Lower lobe of right lung (tissue), 2 donors: ENCODE data around the gene CMTM8. TPM values are rescaled to one million over a fixed set of nuclear protein-coding genes. Genes with fewer than 3 reads are reported as not detected.

ENCODE experiments used
- ATAC-seq, 2 donors: fragments of 200-7000 bp; cut with Tn5 transposase; one replicate each; pipeline ENCODE4 v1.9.1; 2020 to 2022; ENCODE audit warnings: mild to moderate bottlenecking in 2 of 2, moderate library complexity in 2 of 2
- DNase-seq: peaks from one replicate; pipeline ENCODE4 v3.0.0-alpha.2; 2020
- H3K27ac ChIP-seq: fragments of 200-600 bp; one replicate; pipeline ENCODE4 v1.8.0; 2022
- H3K27me3 ChIP-seq: fragments of 200-600 bp; one replicate; pipeline ENCODE4 v1.8.0; 2022; ENCODE audit warnings: low read depth
- H3K36me3 ChIP-seq: fragments of 200-600 bp; one replicate; pipeline ENCODE4 v1.8.0; 2022; ENCODE audit warnings: mild to moderate bottlenecking
- H3K4me1 ChIP-seq: fragments of 200-600 bp; one replicate; pipeline ENCODE4 v1.8.0; 2022
- H3K4me3 ChIP-seq: fragments of 200-600 bp; one replicate; pipeline ENCODE4 v1.8.0; 2022; ENCODE audit warnings: mild to moderate bottlenecking
- H3K9me3 ChIP-seq: fragments of 200-600 bp; one replicate; pipeline ENCODE4 v1.8.0; 2022
- intact Hi-C: fragments of 100-400 bp; cut with DNase I; formaldehyde crosslinking; loops from one replicate; pipeline ENCODE4 v1.11.0; 2022
- total RNA-seq: library from RNA; stranded (reverse); fragmentation: NEBNext Ultra II Directional; extraction: Animal tissue kit (Norgen Biotek cat#: 25700); gene quantifications from one replicate; pipeline ENCODE4 v1.2.1, GENCODE V29; 2021
- TF ChIP-seq, protein P1 (sequence below): fragments of 200-600 bp; IDR thresholded peaks from one replicate; pipeline ENCODE4 v1.8.0; 2022; ENCODE audit warnings: antibody characterized with exemption, mild to moderate bottlenecking
- donor health status: DM: no; HTN: yes; CAD: no; lungs with severe emphysema.

CMTM8 gene
- total RNA-seq, 1 donor from 2014 or later: 25.6 TPM

DNA sequence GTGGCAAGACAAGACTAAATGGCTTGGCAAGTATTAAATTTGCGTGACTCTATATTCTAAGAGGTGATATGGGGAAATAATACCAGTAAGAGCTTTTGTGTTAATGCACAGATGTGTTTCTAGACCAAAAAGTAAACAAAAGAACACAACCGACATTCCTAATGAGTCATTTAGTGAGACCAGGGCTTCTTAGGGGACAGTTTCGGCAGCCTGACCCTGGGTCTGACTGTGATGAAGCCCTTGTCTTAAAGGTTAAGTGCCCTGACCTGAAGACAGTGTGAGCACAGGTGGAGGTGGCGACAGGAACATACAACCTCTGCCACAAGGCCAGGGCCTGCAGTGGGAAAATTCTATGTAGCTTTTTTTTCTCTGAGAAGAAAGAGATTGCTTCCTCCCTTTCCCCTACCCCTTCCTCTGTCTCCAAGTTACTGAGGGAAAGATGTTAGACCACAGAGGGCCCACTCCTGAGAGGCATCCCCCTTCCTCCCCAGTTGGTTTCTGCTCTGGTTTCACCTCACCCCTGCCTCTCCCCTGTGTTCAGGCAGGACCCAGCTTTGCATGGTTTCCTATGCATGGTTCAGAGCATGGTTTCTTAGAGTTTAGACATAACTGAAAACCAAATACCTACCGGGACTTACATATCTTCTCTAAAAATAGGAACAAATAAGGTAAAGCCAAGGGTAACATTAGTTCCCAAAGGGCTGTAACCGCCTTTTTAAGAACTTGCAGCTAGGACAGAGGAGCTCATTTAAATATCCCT, 128.3 kb downstream of the CMTM8 start:
- Histone ChIP-seq H3K27ac (no peak overlapping the region), H3K36me3 (peaks cover 4% of the 10 kb centered on the region), H3K27me3 (no peaks in the 10 kb centered on the region), H3K4me3 (no peak overlapping the region), H3K9me3 (no peaks in the 10 kb centered on the region), H3K4me1 (no peaks in the 10 kb centered on the region)
- intact Hi-C loops: no loop called here
- ATAC-seq (no peak), DNase-seq (no peak)
- TF ChIP-seq, protein P1, sequence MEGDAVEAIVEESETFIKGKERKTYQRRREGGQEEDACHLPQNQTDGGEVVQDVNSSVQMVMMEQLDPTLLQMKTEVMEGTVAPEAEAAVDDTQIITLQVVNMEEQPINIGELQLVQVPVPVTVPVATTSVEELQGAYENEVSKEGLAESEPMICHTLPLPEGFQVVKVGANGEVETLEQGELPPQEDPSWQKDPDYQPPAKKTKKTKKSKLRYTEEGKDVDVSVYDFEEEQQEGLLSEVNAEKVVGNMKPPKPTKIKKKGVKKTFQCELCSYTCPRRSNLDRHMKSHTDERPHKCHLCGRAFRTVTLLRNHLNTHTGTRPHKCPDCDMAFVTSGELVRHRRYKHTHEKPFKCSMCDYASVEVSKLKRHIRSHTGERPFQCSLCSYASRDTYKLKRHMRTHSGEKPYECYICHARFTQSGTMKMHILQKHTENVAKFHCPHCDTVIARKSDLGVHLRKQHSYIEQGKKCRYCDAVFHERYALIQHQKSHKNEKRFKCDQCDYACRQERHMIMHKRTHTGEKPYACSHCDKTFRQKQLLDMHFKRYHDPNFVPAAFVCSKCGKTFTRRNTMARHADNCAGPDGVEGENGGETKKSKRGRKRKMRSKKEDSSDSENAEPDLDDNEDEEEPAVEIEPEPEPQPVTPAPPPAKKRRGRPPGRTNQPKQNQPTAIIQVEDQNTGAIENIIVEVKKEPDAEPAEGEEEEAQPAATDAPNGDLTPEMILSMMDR: no peak

DNA sequence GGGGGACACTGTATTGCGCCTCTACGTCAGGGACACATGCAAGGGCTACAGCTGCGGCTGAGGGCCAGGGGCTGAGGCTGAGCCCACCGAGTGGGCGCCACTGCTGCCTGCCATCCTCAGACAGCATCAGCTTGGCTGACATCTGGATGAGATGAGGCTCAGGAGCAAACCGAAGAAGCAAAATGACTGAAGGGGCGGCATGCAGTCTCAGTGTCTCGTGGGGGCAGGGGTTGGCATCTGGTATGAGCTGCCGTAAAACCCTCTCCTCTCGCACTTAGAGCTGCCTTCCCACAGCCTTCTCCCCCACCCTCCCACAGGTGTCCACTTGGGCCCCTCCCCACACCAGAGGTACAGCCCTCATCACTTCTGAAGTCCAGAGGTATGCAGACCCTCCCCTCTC, 129.0 kb downstream of the CMTM8 start:
- Histone ChIP-seq H3K9me3 (no peaks in the 10 kb centered on the region), H3K27me3 (no peaks in the 10 kb centered on the region), H3K36me3 (peaks cover 9% of the 10 kb centered on the region), H3K27ac (no peak overlapping the region), H3K4me3 (no peak overlapping the region), H3K4me1 (no peaks in the 10 kb centered on the region)
- TF ChIP-seq, protein P1: no peak
- ATAC-seq (no peak), DNase-seq (no peak)
- intact Hi-C loops: no loop called here

DNA sequence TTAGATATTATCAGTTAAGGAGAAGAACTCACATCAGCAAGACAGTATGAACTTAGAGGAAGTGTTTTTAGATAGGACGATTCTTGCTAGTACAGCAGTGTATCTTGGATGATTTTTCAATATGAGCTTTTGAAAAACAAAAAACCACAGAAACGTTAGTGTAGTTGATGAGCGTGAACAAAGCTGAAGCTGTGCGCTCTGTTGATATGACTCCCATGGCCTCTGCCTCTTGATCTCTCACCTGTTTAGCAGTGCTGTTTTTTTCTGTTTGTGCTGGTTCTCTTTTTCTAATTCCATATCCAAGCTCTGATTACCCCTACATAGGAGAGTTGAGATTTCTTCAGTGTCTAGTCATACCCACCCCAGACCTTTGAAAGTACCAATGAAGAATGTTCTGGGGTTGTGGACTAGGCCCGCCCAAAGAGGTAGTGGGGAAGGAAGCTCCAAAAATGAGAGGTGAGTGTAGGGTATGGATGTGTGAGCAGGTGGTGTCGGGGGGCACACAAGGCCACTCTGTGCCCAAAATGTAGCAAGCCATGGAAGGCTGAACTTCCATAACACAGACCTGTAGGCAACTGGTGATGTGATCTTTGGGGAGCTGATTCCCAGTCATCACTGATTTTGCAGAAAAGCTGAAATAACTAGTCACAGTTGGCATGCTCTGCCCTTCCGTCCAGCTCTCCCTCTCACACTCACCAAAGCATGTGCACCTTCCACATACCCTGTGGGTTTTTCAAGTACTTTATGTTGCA, 133.2 kb downstream of the CMTM8 start:
- no peak for DNase-seq
- Histone ChIP-seq H3K9me3 (no peaks in the 10 kb centered on the region), H3K27ac (no peak overlapping the region), H3K36me3 (peaks cover 9% of the 10 kb centered on the region), H3K4me1 (no peaks in the 10 kb centered on the region), H3K4me3 (no peak overlapping the region), H3K27me3 (no peaks in the 10 kb centered on the region)
- intact Hi-C loops: no loop called here
- ATAC-seq: no peak
- TF ChIP-seq, protein P1: no peak

GRCh38 chr3:32372213-32372490, 133.7 kb downstream of the CMTM8 start:
- Histone ChIP-seq H3K4me1 (no peaks in the 10 kb centered on the region), H3K27ac (no peak overlapping the region), H3K4me3 (no peak overlapping the region), H3K27me3 (no peaks in the 10 kb centered on the region), H3K36me3 (peaks cover 9% of the 10 kb centered on the region), H3K9me3 (no peaks in the 10 kb centered on the region)
- no peak for ATAC-seq
- intact Hi-C loops: no loop called here
- TF ChIP-seq, protein P1: no peak
- no peak for DNase-seq

GRCh38 chr3:32373276-32373675, 134.8 kb downstream of the CMTM8 start:
- Histone ChIP-seq H3K4me3 (no peak overlapping the region), H3K27ac (no peak overlapping the region), H3K36me3 (peaks cover 5% of the 10 kb centered on the region), H3K4me1 (no peaks in the 10 kb centered on the region), H3K27me3 (no peaks in the 10 kb centered on the region), H3K9me3 (no peaks in the 10 kb centered on the region)
- intact Hi-C loops: no loop called here
- DNase-seq (no peak), ATAC-seq (no peak)
- TF ChIP-seq, protein P1: no peak
